OCI-LY1 (cell line): ENCODE data around the gene CCL4.
"Not testable (repeated sequence)": the region's sequence is repeated elsewhere in the genome, so short reads cannot be mapped to it uniquely, and the experiment has no call there.

Experiments used
- H2AFZ ChIP-seq: fragments of 200-600 bp; sonication (generic), shearing (Covaris generic); 2 replicates; pipeline ENCODE4 v1.6.0; 2014; ENCODE audit warnings: antibody characterized with exemption, mild to moderate bottlenecking, low read length
- H3F3A ChIP-seq: fragments of 200-600 bp; sonication (generic), shearing (Covaris generic); 2 replicates; pipeline ENCODE4 v1.6.0; 2014; ENCODE audit warnings: mild to moderate bottlenecking, antibody characterized with exemption, low read length, moderate library complexity; ENCODE audit not compliant: insufficient read depth
- H3K27ac ChIP-seq: fragments of 200-600 bp; sonication (generic); 2 replicates; pipeline ENCODE4 v1.5.1; 2014; ENCODE audit warnings: low read length, mixed run types, mild to moderate bottlenecking, low read depth; ENCODE audit not compliant: poor library complexity, severe bottlenecking
- H3K27me3 ChIP-seq: fragments of 200-600 bp; sonication (generic); 2 replicates; pipeline ENCODE4 v1.6.0; 2014; ENCODE audit warnings: antibody characterized with exemption, mild to moderate bottlenecking, low read length, moderate library complexity; ENCODE audit not compliant: insufficient read depth
- H3K36me3 ChIP-seq: fragments of 200-600 bp; sonication (generic); 2 replicates; pipeline ENCODE4 v1.6.1; 2014; ENCODE audit warnings: mild to moderate bottlenecking, antibody characterized with exemption, low read length, moderate library complexity, mixed read lengths; ENCODE audit not compliant: insufficient read depth
- H3K4me1 ChIP-seq: fragments of 200-600 bp; sonication (generic); 2 replicates; pipeline ENCODE4 v1.5.1; 2014; ENCODE audit warnings: mild to moderate bottlenecking, low read length, moderate library complexity; ENCODE audit not compliant: insufficient read depth, severe bottlenecking
- H3K4me2 ChIP-seq: fragments of 200-600 bp; sonication (generic), shearing (Covaris generic); 2 replicates; pipeline ENCODE4 v1.6.1; 2014; ENCODE audit warnings: low read length
- H3K4me3 ChIP-seq: fragments of 200-600 bp; sonication (generic); 2 replicates; pipeline ENCODE4 v1.5.1; 2014; ENCODE audit warnings: low read length, low read depth, mild to moderate bottlenecking, mixed read lengths; ENCODE audit not compliant: poor library complexity, severe bottlenecking
- H3K79me2 ChIP-seq: fragments of 200-600 bp; shearing (Covaris generic); 2 replicates; pipeline ENCODE4 v1.6.1; 2016; ENCODE audit warnings: mixed run types, low read length, mixed read lengths; ENCODE audit not compliant: insufficient read depth
- H3K9ac ChIP-seq: fragments of 200-600 bp; sonication (generic), shearing (Covaris generic); 2 replicates; pipeline ENCODE4 v1.6.1; 2014; ENCODE audit warnings: mild to moderate bottlenecking, low read length, mixed read lengths
- H3K9me2 ChIP-seq: fragments of 200-600 bp; sonication (generic), shearing (Covaris generic); 2 replicates; pipeline ENCODE4 v1.6.1; 2014; ENCODE audit warnings: low read depth, mild to moderate bottlenecking, low read length, mixed read lengths
- H3K9me3 ChIP-seq: fragments of 200-600 bp; shearing (Covaris generic); 2 replicates; pipeline ENCODE4 v1.6.1; 2014; ENCODE audit warnings: low read length, mixed read lengths
- H4K20me1 ChIP-seq: fragments of 200-600 bp; sonication (generic), shearing (Covaris generic); 2 replicates; pipeline ENCODE4 v1.6.0; 2016; ENCODE audit warnings: mild to moderate bottlenecking, low read length; ENCODE audit not compliant: insufficient read depth
- EZH2 ChIP-seq: fragments of 200-600 bp; sonication (generic), shearing (Covaris generic); IDR thresholded peaks from 2 replicates; pipeline ENCODE4 v1.8.0; 2017; ENCODE audit warnings: borderline replicate concordance, mixed run types, mild to moderate bottlenecking, antibody characterized with exemption, low read length, moderate library complexity, mixed read lengths
- TF ChIP-seq, protein P1 (sequence below): fragments of 200-600 bp; sonication (generic), shearing (Covaris generic); IDR thresholded peaks from 2 replicates; pipeline ENCODE4 v1.5.1; 2017; ENCODE audit warnings: mild to moderate bottlenecking, antibody characterized with exemption, low read length, moderate library complexity, mixed read lengths

Gene CCL4

GRCh38 chr17:36074365-36074764 lies 29.3 kb upstream of the CCL4 start:
- TF ChIP-seq EZH2, result no peak
- TF ChIP-seq, protein P1, sequence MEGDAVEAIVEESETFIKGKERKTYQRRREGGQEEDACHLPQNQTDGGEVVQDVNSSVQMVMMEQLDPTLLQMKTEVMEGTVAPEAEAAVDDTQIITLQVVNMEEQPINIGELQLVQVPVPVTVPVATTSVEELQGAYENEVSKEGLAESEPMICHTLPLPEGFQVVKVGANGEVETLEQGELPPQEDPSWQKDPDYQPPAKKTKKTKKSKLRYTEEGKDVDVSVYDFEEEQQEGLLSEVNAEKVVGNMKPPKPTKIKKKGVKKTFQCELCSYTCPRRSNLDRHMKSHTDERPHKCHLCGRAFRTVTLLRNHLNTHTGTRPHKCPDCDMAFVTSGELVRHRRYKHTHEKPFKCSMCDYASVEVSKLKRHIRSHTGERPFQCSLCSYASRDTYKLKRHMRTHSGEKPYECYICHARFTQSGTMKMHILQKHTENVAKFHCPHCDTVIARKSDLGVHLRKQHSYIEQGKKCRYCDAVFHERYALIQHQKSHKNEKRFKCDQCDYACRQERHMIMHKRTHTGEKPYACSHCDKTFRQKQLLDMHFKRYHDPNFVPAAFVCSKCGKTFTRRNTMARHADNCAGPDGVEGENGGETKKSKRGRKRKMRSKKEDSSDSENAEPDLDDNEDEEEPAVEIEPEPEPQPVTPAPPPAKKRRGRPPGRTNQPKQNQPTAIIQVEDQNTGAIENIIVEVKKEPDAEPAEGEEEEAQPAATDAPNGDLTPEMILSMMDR, result no peak
- no peak overlapping the region for H3K4me3 ChIP-seq
- no peaks in the 10 kb centered on the region for H4K20me1 ChIP-seq
- H3K79me2 ChIP-seq, result no peaks in the 10 kb centered on the region
- no peak overlapping the region for H3K9ac ChIP-seq
- H3K36me3 ChIP-seq, result no peaks in the 10 kb centered on the region
- H3K9me2 ChIP-seq, result no peaks in the 10 kb centered on the region
- no peak overlapping the region for H3K27ac ChIP-seq
- H3K9me3 ChIP-seq, result no peaks in the 10 kb centered on the region
- no peaks in the 10 kb centered on the region for H3K4me1 ChIP-seq
- H3F3A ChIP-seq, result no peaks in the 10 kb centered on the region
- H2AFZ ChIP-seq, result no peak overlapping the region
- H3K4me2 ChIP-seq, result no peak overlapping the region
- 0 out of 2 replicates have a peak, but pooled peaks cover 8% of the 10 kb centered on the region for H3K27me3 ChIP-seq

- not testable (repeated sequence) for H3K4me2 ChIP-seq, H3K79me2 ChIP-seq, H3K9me2 ChIP-seq, H3F3A ChIP-seq, H3K27me3 ChIP-seq, H3K9me3 ChIP-seq, H2AFZ ChIP-seq, H4K20me1 ChIP-seq, H3K4me1 ChIP-seq, H3K27ac ChIP-seq, H3K9ac ChIP-seq, H3K4me3 ChIP-seq, H3K36me3 ChIP-seq
These were observed 21.8 kb upstream of the CCL4 start for GRCh38 chr17:36081681-36082471.

GRCh38 chr17:36082482-36083120 lies 21.0 kb upstream of the CCL4 start:
- H3K27me3 ChIP-seq, H3K79me2 ChIP-seq, H3K9me2 ChIP-seq, H3K4me3 ChIP-seq, H3K27ac ChIP-seq, H3K9me3 ChIP-seq, H4K20me1 ChIP-seq, H3K4me1 ChIP-seq, H3K4me2 ChIP-seq, H3K36me3 ChIP-seq, H3K9ac ChIP-seq, H2AFZ ChIP-seq, H3F3A ChIP-seq: not testable (repeated sequence)

DNA sequence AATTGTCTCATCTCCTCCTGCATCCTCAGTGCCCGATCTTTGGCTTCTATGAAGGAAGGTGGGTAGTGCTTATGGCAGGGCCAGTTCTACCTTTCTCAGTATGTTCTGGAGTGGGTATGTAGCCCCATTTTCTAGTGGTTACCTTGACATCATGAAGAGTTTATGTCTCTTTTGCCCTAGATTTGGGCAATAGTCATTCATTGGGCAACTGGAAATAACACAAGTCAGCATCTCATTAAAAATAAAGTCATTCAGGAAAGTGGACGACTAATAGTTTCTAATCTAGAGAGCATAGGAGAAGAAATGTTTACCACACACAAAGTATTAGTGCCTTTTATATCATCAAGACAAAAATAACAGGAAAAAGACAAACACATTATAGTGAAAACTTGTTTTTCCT lies 19.9 kb upstream of the CCL4 start:
- not testable (repeated sequence) for H3K4me3 ChIP-seq, H3K79me2 ChIP-seq, H3F3A ChIP-seq, H3K9me2 ChIP-seq, H3K27ac ChIP-seq, H2AFZ ChIP-seq, H3K4me2 ChIP-seq, H3K9me3 ChIP-seq, H3K9ac ChIP-seq, H3K27me3 ChIP-seq, H4K20me1 ChIP-seq, H3K36me3 ChIP-seq, H3K4me1 ChIP-seq
